PC-9 (cell line): ENCODE data around the gene MYO3B. TPM values are rescaled to one million over a fixed set of nuclear protein-coding genes. Genes with fewer than 3 reads are reported as not detected.

Experiments used
- BruUV-seq: library from RNA; stranded (reverse); fragments of 400-500 nt; replicated peaks from 2 replicates; lab custom pipeline; 2021; lab: Mats Ljungman, UMichigan
- CTCF ChIA-PET: fragments of 300-600 bp; sonication (Branson Sonifier 250); formaldehyde crosslinking; loops from one replicate; lab custom pipeline; 2022; ENCODE audit warnings: antibody characterized with exemption; lab: Charles Lee
- POLR2A ChIA-PET: fragments of 300-600 bp; sonication (Branson Sonifier 250); formaldehyde crosslinking; loops from one replicate; lab custom pipeline; 2022; ENCODE audit warnings: antibody characterized with exemption; ENCODE audit not compliant: unreplicated experiment; lab: Charles Lee
- DNase-seq, 2 experiments: peaks; one replicate each; pipeline versions ENCODE4 v3.0.0 to v3.0.0-alpha.2; 2015 to 2022; ENCODE audit warnings: mixed read lengths in 1 of 2
- H2AFZ ChIP-seq: fragments of 200-600 bp; sonication (generic); 2 replicates; pipeline ENCODE4 v1.8.1; 2017; ENCODE audit warnings: antibody characterized with exemption
- H3F3A ChIP-seq: fragments of 200-600 bp; sonication (generic); 2 replicates; pipeline ENCODE4 v1.8.1; 2017; ENCODE audit warnings: antibody characterized with exemption, mild to moderate bottlenecking, low read depth; ENCODE audit not compliant: insufficient read depth
- H3K27ac ChIP-seq: fragments of 200-600 bp; sonication (generic); 2 replicates; pipeline ENCODE4 v1.6.1; 2016; ENCODE audit warnings: mixed run types
- H3K27me3 ChIP-seq: fragments of 200-600 bp; sonication (generic); 2 replicates; pipeline ENCODE4 v1.6.1; 2016; ENCODE audit warnings: low read depth, mixed run types; ENCODE audit not compliant: insufficient read depth
- H3K36me3 ChIP-seq: fragments of 200-600 bp; sonication (generic); 2 replicates; pipeline ENCODE4 v1.6.1; 2016; ENCODE audit warnings: low read depth, mixed run types
- H3K4me1 ChIP-seq: fragments of 200-600 bp; sonication (generic); replicated peaks from 2 replicates; pipeline ENCODE4 v1.6.1; 2016; ENCODE audit warnings: mixed run types; ENCODE audit not compliant: insufficient read depth
- H3K4me2 ChIP-seq: fragments of 200-600 bp; sonication (generic); 2 replicates; pipeline ENCODE4 v1.6.1; 2017; ENCODE audit warnings: mixed run types
- H3K4me3 ChIP-seq: fragments of 200-600 bp; sonication (generic); 2 replicates; pipeline ENCODE4 v1.6.1; 2016; ENCODE audit warnings: mixed run types
- H3K79me2 ChIP-seq: fragments of 200-600 bp; sonication (generic); 2 replicates; pipeline ENCODE4 v1.6.1; 2017; ENCODE audit warnings: low read depth, mixed run types
- H3K9me2 ChIP-seq: fragments of 200-600 bp; sonication (generic); 2 replicates; pipeline ENCODE4 v1.8.1; 2017; ENCODE audit warnings: mild to moderate bottlenecking; ENCODE audit not compliant: insufficient read depth
- H3K9me3 ChIP-seq: fragments of 200-600 bp; sonication (generic); 2 replicates; pipeline ENCODE4 v1.8.1; 2016; ENCODE audit warnings: low read depth; ENCODE audit not compliant: insufficient read depth
- H4K20me1 ChIP-seq: fragments of 200-600 bp; sonication (generic); 2 replicates; pipeline ENCODE4 v1.8.1; 2017; ENCODE audit not compliant: insufficient read depth
- CTCF ChIP-seq: fragments of 200-600 bp; sonication (generic); conservative IDR thresholded peaks from 2 replicates; pipeline ENCODE4 v1.6.1; 2017; ENCODE audit warnings: mixed run types, antibody characterized with exemption, mild to moderate bottlenecking, moderate library complexity
- EZH2 ChIP-seq: fragments of 200-600 bp; sonication (generic); IDR thresholded peaks from 2 replicates; pipeline ENCODE4 v1.8.0; 2017; ENCODE audit warnings: antibody characterized with exemption, low read depth
- intact Hi-C: fragments of 100-400 bp; cut with micrococcal nuclease; formaldehyde crosslinking; loops from one replicate; pipeline ENCODE4 v1.10.0; 2022; ENCODE audit not compliant: unreplicated experiment
- total RNA-seq: library from RNA; stranded (reverse); gene quantifications from 2 replicates; pipeline ENCODE4 v1.2.3, GENCODE V29; 2021

Gene MYO3B
- total RNA-seq, 1 experiment from 2014 or later, result 5.3 TPM

- H3K9me2 ChIP-seq, result no peaks in the 10 kb centered on the region
- H2AFZ ChIP-seq, result no peak overlapping the region
- no peaks in the 10 kb centered on the region for H4K20me1 ChIP-seq
- TF ChIP-seq CTCF (no peak), EZH2 (no peak)
- no peak for DNase-seq
- BruUV-seq, result no TSS peak
- H3K9me3 ChIP-seq, result no peaks in the 10 kb centered on the region; the same call in 1 of the 2 replicates
- H3K4me2 ChIP-seq, result no peak overlapping the region
- POLR2A ChIA-PET, result no interaction called here
- H3F3A ChIP-seq, result no peaks in the 10 kb centered on the region
- H3K4me3 ChIP-seq, result no peak overlapping the region
- H3K27me3 ChIP-seq, result no peaks in the 10 kb centered on the region
- H3K4me1 ChIP-seq, result peaks cover 6% of the 10 kb centered on the region; the same call in 1 of the 2 replicates
- H3K79me2 ChIP-seq, result no peaks in the 10 kb centered on the region
- CTCF ChIA-PET, result no interaction called here
- H3K27ac ChIP-seq, result no peak overlapping the region
- intact Hi-C loops, result no loop called here
- H3K36me3 ChIP-seq, result no peaks in the 10 kb centered on the region
These were observed 37.4 kb upstream of the MYO3B start for GRCh38 chr2:170140561-170140960.

DNA sequence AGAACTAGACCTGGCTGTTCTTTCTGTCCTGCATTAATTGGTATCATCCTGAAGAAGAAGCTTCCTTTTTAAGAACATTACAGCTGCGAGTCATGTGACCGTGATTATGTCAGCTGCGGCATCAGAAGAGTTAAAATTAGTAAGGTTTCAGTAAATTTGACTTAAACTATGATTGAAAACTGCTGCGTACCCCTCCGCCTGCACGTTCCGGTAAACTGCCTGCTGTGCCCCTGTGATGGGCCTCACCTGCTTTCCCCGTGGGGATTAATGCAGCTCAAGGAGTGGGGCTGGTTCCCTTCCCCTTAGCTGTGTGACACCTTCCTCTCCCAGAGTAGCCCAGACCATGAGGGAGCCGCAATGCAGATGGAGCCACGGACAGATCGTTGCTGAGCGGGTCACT lies 36.1 kb upstream of the MYO3B start:
- Histone ChIP-seq H3F3A (no peaks in the 10 kb centered on the region), H3K4me3 (no peak overlapping the region), H4K20me1 (no peaks in the 10 kb centered on the region), H3K27ac (no peak overlapping the region), H2AFZ (no peak overlapping the region), H3K36me3 (no peaks in the 10 kb centered on the region), H3K9me3 (no peaks in the 10 kb centered on the region), H3K4me2 (no peak overlapping the region), H3K27me3 (no peaks in the 10 kb centered on the region), H3K9me2 (no peaks in the 10 kb centered on the region), H3K4me1 (peaks cover 11% of the 10 kb centered on the region; the same call in 1 of the 2 replicates), H3K79me2 (no peaks in the 10 kb centered on the region)
- BruUV-seq, result no TSS peak
- ChIA-PET POLR2A (no interaction called here), CTCF (no interaction called here)
- TF ChIP-seq EZH2, result no peak
- no peak for TF ChIP-seq CTCF
- intact Hi-C loops, result no loop called here
- no peak for DNase-seq

DNA sequence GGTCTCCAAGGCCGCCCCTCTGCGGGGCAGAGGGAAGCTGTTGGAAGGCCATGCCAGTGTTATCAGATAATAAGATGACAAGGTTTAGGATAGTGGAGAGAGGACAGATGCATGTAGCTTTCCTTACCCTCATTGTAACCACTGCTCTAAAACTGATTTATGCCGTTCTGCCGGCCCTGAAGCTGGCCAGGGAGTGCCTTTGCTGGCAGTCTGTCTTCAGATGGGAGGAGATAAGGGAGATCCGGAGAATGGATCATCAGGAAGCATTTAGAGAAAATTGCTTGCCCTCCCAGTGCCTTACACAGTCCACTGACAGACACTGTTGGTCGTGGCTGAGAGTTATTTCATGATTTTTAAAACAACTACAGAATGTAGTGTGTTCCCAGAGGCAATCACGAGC lies 35.4 kb upstream of the MYO3B start:
- POLR2A ChIA-PET, result no interaction called here

More for the DNA sequence above, 35.4 kb upstream of the MYO3B start:
- no peaks in the 10 kb centered on the region for H3K27me3 ChIP-seq
- no peak overlapping the region for H3K4me2 ChIP-seq
- H3K4me1 ChIP-seq, result peaks cover 11% of the 10 kb centered on the region; the same call in 1 of the 2 replicates
- CTCF ChIA-PET, result no interaction called here
- H2AFZ ChIP-seq, result no peak overlapping the region
- no peaks in the 10 kb centered on the region for H4K20me1 ChIP-seq
- H3K79me2 ChIP-seq, result no peaks in the 10 kb centered on the region
- no peaks in the 10 kb centered on the region for H3K36me3 ChIP-seq
- intact Hi-C loops, result no loop called here
- H3K9me3 ChIP-seq, result no peaks in the 10 kb centered on the region
- TF ChIP-seq CTCF (no peak), EZH2 (no peak)
- H3K27ac ChIP-seq, result no peak overlapping the region
- BruUV-seq, result no TSS peak
- H3K9me2 ChIP-seq, result no peaks in the 10 kb centered on the region
- no peak overlapping the region for H3K4me3 ChIP-seq
- H3F3A ChIP-seq, result no peaks in the 10 kb centered on the region
- no peak for DNase-seq
